ENCODE results near the gene PDE4B. TPM values are rescaled to one million over a fixed set of nuclear protein-coding genes. Genes with fewer than 3 reads are reported as not detected.

PDE4B gene
- total and polyA plus RNA-seq, 3 experiments from 2014 or later, result 29.7 to 34.5 (median 31.4) TPM

GRCh38 chr1:65896721-65897120 lies 104.0 kb downstream of the PDE4B start:
- ChIA-PET CTCF (no interaction called here), POLR2A (no interaction called here)
- Mint-ChIP-seq H3K36me3 (no peaks in the 10 kb centered on the region), H3K27ac (no peak overlapping the region), H3K27me3 (peaks cover 3 to 12% of the 10 kb centered on the region in 2 donors), H3K4me3 (no peak overlapping the region), H3K9me3 (peaks cover 0 to 12% (median 3%) of the 10 kb centered on the region in 5 donors), H3K4me1 (no peaks in the 10 kb centered on the region)
- Histone ChIP-seq H3K4me3 (ENCODE audit: low read length) (no peak overlapping the region), H3K4me1 (ENCODE audit: insufficient read depth, low read length) (no peaks in the 10 kb centered on the region), H3K27me3 (ENCODE audit: insufficient read depth, low read length, poor library complexity, severe bottlenecking) (no peaks in the 10 kb centered on the region), H3K27ac (ENCODE audit: low read depth, low read length) (no peak overlapping the region), H3K36me3 (ENCODE audit: insufficient read depth, low read length) (no peaks in the 10 kb centered on the region), H3K9me3 (ENCODE audit: low read length) (no peaks in the 10 kb centered on the region)
- no peak for DNase-seq

GRCh38 chr1:65897485-65897884 lies 104.8 kb downstream of the PDE4B start:
- CTCF ChIA-PET, result no interaction called here
- POLR2A ChIA-PET, result no interaction called here

GRCh38 chr1:65904681-65905083 lies 112.0 kb downstream of the PDE4B start:
- Mint-ChIP-seq H3K4me1 (no peaks in the 10 kb centered on the region), H3K9me3 (peaks cover 0 to 1% (median 0%) of the 10 kb centered on the region in 5 donors), H3K4me3 (no peak overlapping the region), H3K27ac (no peak overlapping the region), H3K27me3 (peaks cover 0 to 25% of the 10 kb centered on the region in 2 donors), H3K36me3 (no peaks in the 10 kb centered on the region)
- ChIA-PET POLR2A (no interaction called here), CTCF (no interaction called here)
- Histone ChIP-seq H3K4me1 (ENCODE audit: insufficient read depth, low read length) (no peaks in the 10 kb centered on the region), H3K27ac (ENCODE audit: low read depth, low read length) (no peak overlapping the region), H3K27me3 (ENCODE audit: insufficient read depth, low read length, poor library complexity, severe bottlenecking) (no peaks in the 10 kb centered on the region), H3K36me3 (ENCODE audit: insufficient read depth, low read length) (no peaks in the 10 kb centered on the region), H3K4me3 (ENCODE audit: low read length) (no peak overlapping the region), H3K9me3 (ENCODE audit: low read length) (no peaks in the 10 kb centered on the region)
- DNase-seq, result no peak

More at GRCh38 chr1:65897485-65897884, 104.8 kb downstream of the PDE4B start:
- Histone ChIP-seq H3K4me3 (ENCODE audit: low read length) (no peak overlapping the region), H3K36me3 (ENCODE audit: insufficient read depth, low read length) (no peaks in the 10 kb centered on the region), H3K27me3 (ENCODE audit: insufficient read depth, low read length, poor library complexity, severe bottlenecking) (no peaks in the 10 kb centered on the region), H3K9me3 (ENCODE audit: low read length) (no peaks in the 10 kb centered on the region), H3K27ac (ENCODE audit: low read depth, low read length) (no peak overlapping the region), H3K4me1 (ENCODE audit: insufficient read depth, low read length) (no peaks in the 10 kb centered on the region)
- Mint-ChIP-seq H3K4me3 (no peak overlapping the region), H3K9me3 (peaks cover 0 to 12% (median 3%) of the 10 kb centered on the region in 5 donors), H3K27ac (no peak overlapping the region), H3K27me3 (peaks cover 3 to 14% of the 10 kb centered on the region in 2 donors), H3K36me3 (no peaks in the 10 kb centered on the region), H3K4me1 (no peaks in the 10 kb centered on the region)
- no peak for DNase-seq

GRCh38 chr1:65910432-65910831 lies 117.7 kb downstream of the PDE4B start:
- no peak for DNase-seq
- POLR2A ChIA-PET, result no interaction called here
- Mint-ChIP-seq H3K4me3 (no peak overlapping the region), H3K36me3 (no peaks in the 10 kb centered on the region), H3K27ac (no peak overlapping the region), H3K4me1 (no peaks in the 10 kb centered on the region), H3K9me3 (no peaks in the 10 kb centered on the region), H3K27me3 (peaks cover 1 to 16% of the 10 kb centered on the region in 2 donors)
- Histone ChIP-seq H3K4me3 (ENCODE audit: low read length) (no peak overlapping the region), H3K36me3 (ENCODE audit: insufficient read depth, low read length) (no peaks in the 10 kb centered on the region), H3K27ac (ENCODE audit: low read depth, low read length) (no peak overlapping the region), H3K27me3 (ENCODE audit: insufficient read depth, low read length, poor library complexity, severe bottlenecking) (no peaks in the 10 kb centered on the region), H3K9me3 (ENCODE audit: low read length) (no peaks in the 10 kb centered on the region), H3K4me1 (ENCODE audit: insufficient read depth, low read length) (no peaks in the 10 kb centered on the region)
- CTCF ChIA-PET, result no interaction called here

DNA sequence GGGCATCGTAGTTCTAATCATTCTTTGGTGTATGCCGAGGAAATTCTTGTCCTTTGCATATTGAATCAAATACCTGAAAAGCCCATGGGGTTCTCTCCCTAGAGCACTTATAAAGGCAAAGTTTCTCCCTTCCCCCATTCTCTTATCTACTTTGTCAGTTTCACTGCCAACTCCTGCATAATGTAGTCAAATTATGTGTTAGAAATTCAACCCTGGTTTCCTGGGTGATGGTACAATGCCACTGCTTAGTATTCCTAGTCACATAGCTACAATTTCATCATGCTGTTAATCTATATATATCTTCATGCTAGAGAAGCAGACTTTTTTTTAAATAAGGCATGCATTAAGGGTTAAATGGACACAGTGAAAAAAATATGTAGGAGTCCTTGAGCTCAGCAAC lies 119.0 kb downstream of the PDE4B start:
- Mint-ChIP-seq H3K4me1 (no peaks in the 10 kb centered on the region), H3K4me3 (no peak overlapping the region), H3K27ac (no peak overlapping the region), H3K27me3 (peaks cover 1 to 14% of the 10 kb centered on the region in 2 donors), H3K9me3 (no peaks in the 10 kb centered on the region), H3K36me3 (no peaks in the 10 kb centered on the region)
- DNase-seq, result no peak
- H3K9me3 ChIP-seq (ENCODE audit: low read length), result no peaks in the 10 kb centered on the region
- H3K27ac ChIP-seq (ENCODE audit: low read depth, low read length), result no peak overlapping the region
- H3K27me3 ChIP-seq (ENCODE audit: insufficient read depth, low read length, poor library complexity, severe bottlenecking), result no peaks in the 10 kb centered on the region
- ChIA-PET POLR2A (no interaction called here), CTCF (no interaction called here)
- H3K4me1 ChIP-seq (ENCODE audit: insufficient read depth, low read length), result no peaks in the 10 kb centered on the region
- H3K4me3 ChIP-seq (ENCODE audit: low read length), result no peak overlapping the region
- H3K36me3 ChIP-seq (ENCODE audit: insufficient read depth, low read length), result no peaks in the 10 kb centered on the region

GRCh38 chr1:65918564-65918963 lies 125.9 kb downstream of the PDE4B start:
- Mint-ChIP-seq H3K4me1 (no peaks in the 10 kb centered on the region), H3K36me3 (no peaks in the 10 kb centered on the region), H3K27ac (no peak overlapping the region), H3K27me3 (peaks cover 0 to 5% of the 10 kb centered on the region in 2 donors), H3K4me3 (no peak overlapping the region), H3K9me3 (no peaks in the 10 kb centered on the region)
- Histone ChIP-seq H3K4me3 (ENCODE audit: low read length) (no peak overlapping the region), H3K4me1 (ENCODE audit: insufficient read depth, low read length) (no peaks in the 10 kb centered on the region), H3K27ac (ENCODE audit: low read depth, low read length) (no peak overlapping the region), H3K9me3 (ENCODE audit: low read length) (no peaks in the 10 kb centered on the region), H3K27me3 (ENCODE audit: insufficient read depth, low read length, poor library complexity, severe bottlenecking) (no peaks in the 10 kb centered on the region), H3K36me3 (ENCODE audit: insufficient read depth, low read length) (no peaks in the 10 kb centered on the region)
- CTCF ChIA-PET, result no interaction called here
- DNase-seq, result no peak
- POLR2A ChIA-PET, result no interaction called here

DNA sequence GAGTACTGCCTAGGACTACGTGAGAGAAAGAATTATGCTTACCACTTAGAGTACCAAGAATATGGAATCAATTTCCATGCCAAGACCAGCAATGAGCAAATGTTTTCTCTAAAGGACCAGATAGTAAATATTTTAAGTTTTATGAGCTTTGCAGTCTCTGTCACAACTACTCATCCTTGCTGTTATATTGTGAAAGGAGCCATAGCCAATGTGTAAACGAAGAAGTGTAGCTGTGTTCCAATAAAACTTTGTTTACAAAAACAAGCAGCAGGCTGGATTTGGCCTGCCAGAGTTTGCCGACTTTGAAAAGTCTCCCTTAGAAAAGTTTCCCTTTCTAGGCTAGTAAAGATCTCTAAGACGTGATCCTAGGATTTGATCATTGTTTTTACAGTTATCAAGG lies 128.8 kb downstream of the PDE4B start:
- H3K4me1 ChIP-seq (ENCODE audit: insufficient read depth, low read length), result no peaks in the 10 kb centered on the region
- ChIA-PET CTCF (no interaction called here), POLR2A (no interaction called here)
- Mint-ChIP-seq H3K36me3 (no peaks in the 10 kb centered on the region), H3K9me3 (peaks cover 0 to 1% (median 0%) of the 10 kb centered on the region in 5 donors), H3K4me3 (no peak overlapping the region), H3K27ac (no peak overlapping the region), H3K4me1 (no peaks in the 10 kb centered on the region), H3K27me3 (peaks cover 0 to 10% of the 10 kb centered on the region in 2 donors)
- H3K9me3 ChIP-seq (ENCODE audit: low read length), result no peaks in the 10 kb centered on the region
- no peak overlapping the region for H3K27ac ChIP-seq (ENCODE audit: low read depth, low read length)
- no peak for DNase-seq
- H3K36me3 ChIP-seq (ENCODE audit: insufficient read depth, low read length), result no peaks in the 10 kb centered on the region
- H3K27me3 ChIP-seq (ENCODE audit: insufficient read depth, low read length, poor library complexity, severe bottlenecking), result no peaks in the 10 kb centered on the region
- H3K4me3 ChIP-seq (ENCODE audit: low read length), result no peak overlapping the region

- Histone ChIP-seq H3K27ac (ENCODE audit: low read depth, low read length) (no peak overlapping the region), H3K4me1 (ENCODE audit: insufficient read depth, low read length) (no peaks in the 10 kb centered on the region), H3K9me3 (ENCODE audit: low read length) (no peaks in the 10 kb centered on the region), H3K36me3 (ENCODE audit: insufficient read depth, low read length) (no peaks in the 10 kb centered on the region), H3K27me3 (ENCODE audit: insufficient read depth, low read length, poor library complexity, severe bottlenecking) (no peaks in the 10 kb centered on the region), H3K4me3 (ENCODE audit: low read length) (no peak overlapping the region)
- Mint-ChIP-seq H3K36me3 (no peaks in the 10 kb centered on the region), H3K4me1 (no peaks in the 10 kb centered on the region), H3K4me3 (no peak overlapping the region), H3K27ac (no peak overlapping the region), H3K27me3 (peaks cover 0 to 21% of the 10 kb centered on the region in 2 donors), H3K9me3 (peaks cover 0 to 1% (median 0%) of the 10 kb centered on the region in 5 donors)
- CTCF ChIA-PET, result no interaction called here
- DNase-seq, result no peak
- POLR2A ChIA-PET, result no interaction called here
Observed at GRCh38 chr1:65924471-65924870, 131.8 kb downstream of the PDE4B start.

DNA sequence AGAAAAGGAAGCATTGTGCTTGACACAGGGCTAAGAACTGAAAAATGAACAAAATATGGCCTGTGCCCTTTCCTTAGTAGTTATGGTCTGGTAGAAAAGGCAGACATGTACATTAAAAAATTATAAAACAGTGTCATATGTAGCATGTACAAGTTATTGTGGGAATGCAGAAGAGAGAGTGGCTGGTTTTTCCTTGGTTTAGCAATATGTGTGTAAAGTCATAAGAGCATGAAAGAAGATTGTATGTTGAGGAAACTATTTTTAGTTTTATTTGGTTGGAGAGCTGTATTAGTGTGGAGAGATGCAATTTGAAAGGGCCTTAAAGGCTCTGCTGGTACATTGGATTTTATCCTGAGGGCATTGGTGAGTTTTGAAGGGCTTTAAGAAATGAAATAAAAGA lies 145.8 kb downstream of the PDE4B start:
- Mint-ChIP-seq H3K4me1 (no peaks in the 10 kb centered on the region), H3K36me3 (no peaks in the 10 kb centered on the region), H3K27ac (no peak overlapping the region), H3K4me3 (no peak overlapping the region), H3K9me3 (no peaks in the 10 kb centered on the region), H3K27me3 (peaks cover 1 to 3% of the 10 kb centered on the region in 2 donors)
- no peaks in the 10 kb centered on the region for H3K27me3 ChIP-seq (ENCODE audit: insufficient read depth, low read length, poor library complexity, severe bottlenecking)
- H3K9me3 ChIP-seq (ENCODE audit: low read length), result no peaks in the 10 kb centered on the region
- no peak for DNase-seq
- ChIA-PET POLR2A (no interaction called here), CTCF (no interaction called here)
- no peak overlapping the region for H3K27ac ChIP-seq (ENCODE audit: low read depth, low read length)
- H3K4me1 ChIP-seq (ENCODE audit: insufficient read depth, low read length), result no peaks in the 10 kb centered on the region
- H3K4me3 ChIP-seq (ENCODE audit: low read length), result no peak overlapping the region
- no peaks in the 10 kb centered on the region for H3K36me3 ChIP-seq (ENCODE audit: insufficient read depth, low read length)

Measured in CD8-positive, alpha-beta memory T cell (primary cell).